Measurements from ENCODE around the gene FICD. TPM values are rescaled to one million over a fixed set of nuclear protein-coding genes. Genes with fewer than 3 reads are reported as not detected.

Gene FICD
- total and polyA plus RNA-seq, 2 donors (not counting 1 experiment from before 2014, with no cell fraction given): 1.2 to 9.1 TPM

- Histone ChIP-seq H3K27me3 (replicated peaks in 1 of 4; ENCODE audit: control extremely low read depth in 1 of 4, control insufficient read depth in 3 of 4, insufficient read depth in 4 of 4, low read length in 3 of 4) (no peaks in the 10 kb centered on the region), H3K9ac (ENCODE audit: low read length) (peak within 1 kb of the TSS; percentile 89), H4K20me1 (ENCODE audit: control insufficient read depth, insufficient read depth, low read length, poor library complexity, severe bottlenecking) (peaks cover 42% of the 10 kb centered on the region), H3K4me3 (ENCODE audit: control extremely low read depth in 1 of 5, extremely low read depth in 1 of 5, insufficient read depth in 1 of 5, low read depth in 2 of 5, low read length in 4 of 5) (peak within 1 kb of the TSS; percentile 84 to 99 (median 98)), H3K36me3 (replicated peaks in 1 of 2; ENCODE audit: control extremely low read depth in 1 of 2, control insufficient read depth in 1 of 2, extremely low read depth in 1 of 2, insufficient read depth in 2 of 2, low read length in 1 of 2) (peaks cover 13 to 34% of the 10 kb centered on the region in 2 experiments), H3K4me2 (replicated peaks; ENCODE audit: low read depth, low read length, poor library complexity, severe bottlenecking) (peak within 1 kb of the TSS; percentile 94), H3K79me2 (ENCODE audit: control insufficient read depth, insufficient read depth, low read length) (peaks cover 74% of the 10 kb centered on the region), H3K9me3 (ENCODE audit: control extremely low read depth in 1 of 3, control insufficient read depth in 2 of 3, insufficient read depth in 1 of 3, low read length in 2 of 3) (no peaks in the 10 kb centered on the region), H2AFZ (ENCODE audit: insufficient read depth, low read depth, low read length, poor library complexity, severe bottlenecking) (peak within 1 kb of the TSS; percentile 95), H3K27ac (ENCODE audit: low read length in 2 of 2) (peak within 1 kb of the TSS; percentile 92 to 97), H3K4me1 (ENCODE audit: control insufficient read depth in 2 of 2, insufficient read depth in 2 of 2, low read length in 2 of 2) (peaks cover 44 to 52% of the 10 kb centered on the region in 2 donors)
- peak; percentile 49 for ATAC-seq (ENCODE audit: low read depth)
- peaks cover 69% of the 10 kb centered on the region for H3K4me1 Mint-ChIP-seq
- intact Hi-C loops (cut with micrococcal nuclease): loop anchor here (1.0 to 5.0 kb wide), 3 partner anchors 20 to 1151 kb away; partner anchors contain the start of genes FAM222A and FICD
- POLR2A ChIA-PET: interaction anchor here (1.0 to 3.2 kb wide), 5 partner anchors 52 to 80 kb away, joined by 3 to 51 read pairs (median 6); partner anchors contain the start of gene SELPLG
- DNase-seq: peak; percentile 95
- H3K4me3 Mint-ChIP-seq: peak within 1 kb of the TSS; percentile 100
- CTCF ChIA-PET: interaction anchor here (1.0 to 19.8 kb wide), 6 partner anchors 9 to 243 kb away, joined by 4 to 424 read pairs (median 104); partner anchors contain the start of gene SELPLG
- WGBS (ENCODE audit: insufficient coverage): 0% methylated on average over 45 of the region's 57 CpGs
- no peak for TF ChIP-seq CTCF (IDR thresholded peaks at IDR 0.05)
- no peak for TF ChIP-seq EZH2 (IDR thresholded peaks at IDR 0.05; ENCODE audit: borderline replicate concordance, insufficient read depth, low read depth, low read length, poor library complexity, severe bottlenecking)
- H3K27ac Mint-ChIP-seq: peak within 1 kb of the TSS; percentile 100
- H3K27me3 Mint-ChIP-seq: no peaks in the 10 kb centered on the region
- H3K9me3 Mint-ChIP-seq (ENCODE audit: insufficient read depth): no peaks in the 10 kb centered on the region
Measured at GRCh38 chr12:108560752-108561719, 46.0 kb downstream of the FICD start, which contains the start of gene SART3. Gene SART3, minus strand, starts transcription at chr12:108561173. Its CDS starts 19 bp downstream, at chr12:108561154.
